HG03135 (cell line): ENCODE measurements around the gene BACE2.
"Not testable (repeated sequence)": the region's sequence is repeated elsewhere in the genome, so short reads cannot be mapped to it uniquely, and the experiment has no call there.

Source experiments
- ATAC-seq: cut with Tn5 transposase; IDR thresholded peaks from one replicate; pipeline ENCODE4 v1.9.1; 2021; ENCODE audit warnings: mild to moderate bottlenecking, moderate library complexity; ENCODE audit not compliant: unreplicated experiment

Gene BACE2

DNA sequence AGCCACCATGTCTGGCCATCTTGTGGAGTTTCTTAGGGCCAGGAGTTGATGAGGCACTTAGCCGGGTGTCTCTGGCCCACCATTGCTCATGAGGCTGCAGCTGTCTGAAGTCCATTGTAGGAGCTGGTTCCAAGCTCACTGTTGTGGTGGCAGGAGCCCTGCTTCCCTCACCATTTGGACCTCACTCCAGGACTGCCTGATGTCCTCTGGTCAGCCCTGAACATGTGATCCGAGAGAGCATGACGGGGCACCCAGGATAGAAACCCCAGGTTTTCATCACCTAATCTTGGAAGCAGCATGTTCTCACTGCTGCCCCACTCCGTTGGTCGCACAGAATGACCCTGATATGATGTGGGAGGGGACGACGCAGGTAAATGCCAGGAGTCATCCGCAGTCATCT lies 92.5 kb downstream of the BACE2 start:
- no peak for ATAC-seq

GRCh38 chr21:41267346-41267745 lies 99.4 kb downstream of the BACE2 start:
- ATAC-seq: no peak

- ATAC-seq: no peak
Measured at GRCh38 chr21:41269535-41269934, 101.6 kb downstream of the BACE2 start.

DNA sequence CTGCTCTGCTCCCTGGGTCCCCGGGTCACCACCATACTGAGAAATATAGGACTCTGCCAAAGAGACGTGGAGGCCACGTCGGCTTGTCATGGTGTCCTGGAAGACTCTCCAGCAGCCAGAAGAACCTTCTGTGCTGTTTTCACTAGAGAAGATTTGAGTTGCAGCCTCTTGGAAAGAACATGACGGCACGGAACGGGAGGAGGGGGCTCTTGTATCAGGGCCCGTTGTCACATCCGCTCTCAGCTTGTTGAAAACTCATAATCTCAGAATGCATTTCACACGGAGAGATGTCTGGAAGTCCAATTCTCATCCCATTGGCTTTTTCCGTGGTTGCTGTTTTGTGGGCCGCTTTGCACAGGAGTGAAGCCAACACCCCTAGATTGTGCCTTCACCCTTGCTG lies 109.2 kb downstream of the BACE2 start:
- ATAC-seq: no peak

- ATAC-seq: no peak
Measured at GRCh38 chr21:41277846-41278245, 109.9 kb downstream of the BACE2 start.

DNA sequence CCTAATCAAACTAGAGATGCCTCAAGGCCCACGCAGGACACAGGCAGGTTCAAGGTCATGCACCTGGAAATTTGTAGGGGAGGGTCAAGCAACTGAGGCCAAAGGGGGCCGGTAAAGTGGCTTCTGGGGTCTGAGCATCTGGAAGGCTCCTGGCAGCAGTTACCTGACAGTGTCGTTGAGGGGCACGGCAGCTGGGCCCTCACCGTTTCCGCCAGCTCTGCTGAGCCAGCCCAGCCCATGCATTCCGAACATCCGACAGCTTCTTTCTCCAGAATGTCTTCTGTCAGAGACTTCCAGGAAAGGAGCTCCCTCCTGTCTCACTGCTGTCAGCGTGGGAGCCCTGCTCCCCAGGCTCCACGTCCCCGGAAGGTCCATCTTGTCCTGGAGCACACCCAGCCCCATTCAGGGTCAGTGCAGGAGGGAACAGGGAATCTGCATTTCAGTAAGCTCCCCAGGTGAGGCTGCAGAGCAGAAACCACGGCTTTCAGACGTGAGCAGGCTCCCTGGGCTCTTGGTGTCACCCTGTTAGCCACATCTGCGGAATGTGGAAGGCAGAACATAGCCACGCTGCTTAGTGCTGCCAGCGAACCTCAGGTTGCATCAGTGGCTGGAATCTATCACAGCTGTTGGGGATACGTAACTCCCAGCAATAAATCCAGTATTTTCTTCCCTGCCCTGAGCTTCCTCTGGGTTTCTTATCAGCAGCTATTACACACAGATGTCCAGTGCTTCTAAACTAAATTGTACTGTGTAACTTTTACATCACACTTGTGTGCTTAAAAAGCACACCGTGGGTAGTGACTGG lies 112.4 kb downstream of the BACE2 start:
- no peak for ATAC-seq

GRCh38 chr21:41282412-41282811 lies 114.5 kb downstream of the BACE2 start:
- no peak for ATAC-seq

GRCh38 chr21:41283211-41283818 lies 115.4 kb downstream of the BACE2 start:
- no peak for ATAC-seq

GRCh38 chr21:41289431-41289830 lies 121.5 kb downstream of the BACE2 start:
- no peak for ATAC-seq

DNA sequence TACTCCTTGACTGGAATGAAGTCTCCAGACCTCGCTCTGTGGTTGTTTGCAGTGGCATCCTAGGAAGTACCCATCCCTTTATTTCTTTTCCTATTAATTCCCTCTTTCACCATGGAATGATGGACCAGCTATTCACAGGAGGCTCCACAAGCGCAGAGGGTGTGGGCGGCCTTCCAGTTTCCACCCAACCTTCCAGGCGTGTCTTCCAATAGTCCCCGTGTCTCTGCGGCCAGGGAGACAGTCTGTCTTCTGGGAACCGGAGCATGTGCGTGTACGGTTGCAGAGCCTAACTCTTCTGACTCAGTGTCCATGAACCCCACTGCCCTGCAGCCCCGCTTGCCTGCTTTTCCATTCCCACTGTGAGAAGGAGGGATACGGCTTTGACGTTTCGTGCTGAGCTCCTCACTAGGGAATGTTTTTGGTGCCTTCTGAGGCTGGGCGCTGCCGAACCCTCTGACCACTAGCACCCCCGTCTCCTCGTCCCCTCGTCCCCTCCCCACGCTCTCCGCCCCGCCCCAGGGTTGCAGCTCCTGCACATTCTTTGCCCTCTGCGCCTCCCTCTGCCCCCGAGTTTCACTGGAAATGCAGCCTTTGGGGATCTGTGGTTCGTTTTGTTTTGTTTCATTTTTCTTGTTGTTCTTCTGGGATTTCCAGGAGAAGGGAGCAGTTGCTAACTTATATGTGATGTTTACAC lies 122.3 kb downstream of the BACE2 start:
- ATAC-seq: no peak

DNA sequence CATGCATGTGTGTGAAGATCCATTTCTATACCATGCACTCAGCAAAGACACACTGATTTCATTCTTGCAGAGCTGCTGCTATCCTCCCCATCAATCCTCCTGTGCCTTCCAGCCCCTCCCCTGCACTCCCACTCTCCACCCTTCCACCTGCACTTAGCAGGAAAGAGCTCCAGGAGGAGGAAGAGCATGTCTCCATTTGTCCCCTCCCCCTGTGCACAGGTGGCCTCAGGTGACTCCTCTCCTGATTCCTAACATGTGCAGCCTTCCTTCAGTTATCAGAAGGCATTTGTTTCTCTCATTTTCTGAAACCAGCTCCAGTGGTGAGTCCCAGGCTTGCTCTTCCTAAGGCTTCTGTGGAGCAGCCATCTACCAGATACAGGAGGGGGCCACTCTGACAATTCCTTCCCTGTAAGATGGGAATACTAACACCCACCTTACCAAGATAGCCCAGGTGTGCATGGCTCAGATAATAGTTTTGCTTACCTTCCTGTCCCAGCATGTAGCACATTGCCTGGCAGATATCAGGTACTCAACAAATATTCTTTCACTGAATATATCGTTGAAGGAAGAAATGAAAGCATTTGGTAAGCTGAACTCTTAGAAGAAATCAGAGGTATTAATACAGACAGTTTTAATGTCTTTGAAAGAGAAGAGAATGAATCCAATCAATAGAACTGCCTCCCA lies 126.7 kb downstream of the BACE2 start:
- no peak for ATAC-seq

DNA sequence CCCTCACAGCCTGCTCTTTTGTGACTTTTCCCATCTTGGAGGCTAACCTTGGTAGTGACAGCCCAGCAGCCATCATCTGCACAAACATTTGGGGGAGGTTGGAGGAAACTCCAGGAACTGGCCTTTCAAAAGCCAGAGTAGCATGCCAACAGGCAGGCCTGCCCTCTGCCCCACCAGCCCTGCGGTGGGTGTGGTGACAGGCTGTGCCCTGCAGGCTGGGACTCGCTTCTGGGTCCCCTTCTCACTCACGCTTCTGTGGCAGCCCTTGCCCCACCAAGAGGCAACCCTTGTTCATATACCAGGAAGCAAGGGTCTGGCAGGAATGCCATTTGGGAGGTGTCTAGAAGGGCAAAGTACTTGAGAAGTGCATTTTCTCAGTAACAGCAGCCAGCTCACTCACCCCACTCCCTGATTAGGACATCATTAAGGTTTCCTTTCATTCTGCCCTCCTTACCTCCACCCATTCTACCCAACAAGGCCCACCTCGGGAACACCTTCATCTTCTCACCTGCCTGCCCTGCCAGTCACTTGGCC lies 127.8 kb downstream of the BACE2 start:
- ATAC-seq: no peak

- ATAC-seq: no peak
Measured at GRCh38 chr21:41302976-41303375, 135.0 kb downstream of the BACE2 start.

GRCh38 chr21:41304068-41304720 lies 136.2 kb downstream of the BACE2 start:
- no peak for ATAC-seq

- ATAC-seq: no peak
Measured at GRCh38 chr21:41307219-41307618, 139.3 kb downstream of the BACE2 start.

DNA sequence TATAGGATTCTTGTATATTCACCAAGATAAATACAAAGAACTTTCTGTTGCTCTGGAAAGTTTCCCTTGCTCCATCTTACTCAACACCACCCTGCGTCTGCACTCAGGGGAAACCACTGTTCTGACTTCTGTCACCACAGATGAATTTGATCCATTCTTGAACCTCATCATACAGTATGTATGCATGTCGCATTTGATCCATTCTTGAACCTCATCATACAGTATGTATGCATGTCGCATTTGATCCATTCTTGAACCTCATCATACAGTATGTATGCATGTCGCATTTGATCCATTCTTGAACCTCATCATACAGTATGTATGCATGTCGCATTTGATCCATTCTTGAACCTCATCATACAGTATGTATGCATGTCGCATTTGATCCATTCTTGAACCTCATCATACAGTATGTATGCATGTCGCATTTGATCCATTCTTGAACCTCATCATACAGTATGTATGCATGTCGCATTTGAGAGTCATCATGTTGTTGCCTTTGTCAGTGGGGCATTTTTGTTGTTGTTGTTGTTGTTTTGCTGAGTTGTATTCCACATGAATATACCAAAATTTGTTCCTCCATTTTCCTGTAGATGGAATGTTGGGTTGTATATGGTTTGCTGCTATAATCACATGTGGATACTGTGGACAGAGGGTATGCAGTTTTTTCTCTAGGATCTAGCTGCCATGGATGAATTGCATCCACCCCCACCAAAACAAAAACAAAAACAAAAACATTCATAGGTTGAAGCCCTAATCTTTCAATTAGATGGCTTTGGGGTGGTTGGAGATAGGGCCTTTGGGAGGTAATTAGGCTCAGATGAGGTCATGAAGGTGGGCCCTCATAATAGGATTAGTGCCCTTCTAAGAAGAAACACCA lies 145.6 kb downstream of the BACE2 start:
- not testable (repeated sequence) for ATAC-seq

GRCh38 chr21:41315726-41316125 lies 147.8 kb downstream of the BACE2 start:
- no peak for ATAC-seq

DNA sequence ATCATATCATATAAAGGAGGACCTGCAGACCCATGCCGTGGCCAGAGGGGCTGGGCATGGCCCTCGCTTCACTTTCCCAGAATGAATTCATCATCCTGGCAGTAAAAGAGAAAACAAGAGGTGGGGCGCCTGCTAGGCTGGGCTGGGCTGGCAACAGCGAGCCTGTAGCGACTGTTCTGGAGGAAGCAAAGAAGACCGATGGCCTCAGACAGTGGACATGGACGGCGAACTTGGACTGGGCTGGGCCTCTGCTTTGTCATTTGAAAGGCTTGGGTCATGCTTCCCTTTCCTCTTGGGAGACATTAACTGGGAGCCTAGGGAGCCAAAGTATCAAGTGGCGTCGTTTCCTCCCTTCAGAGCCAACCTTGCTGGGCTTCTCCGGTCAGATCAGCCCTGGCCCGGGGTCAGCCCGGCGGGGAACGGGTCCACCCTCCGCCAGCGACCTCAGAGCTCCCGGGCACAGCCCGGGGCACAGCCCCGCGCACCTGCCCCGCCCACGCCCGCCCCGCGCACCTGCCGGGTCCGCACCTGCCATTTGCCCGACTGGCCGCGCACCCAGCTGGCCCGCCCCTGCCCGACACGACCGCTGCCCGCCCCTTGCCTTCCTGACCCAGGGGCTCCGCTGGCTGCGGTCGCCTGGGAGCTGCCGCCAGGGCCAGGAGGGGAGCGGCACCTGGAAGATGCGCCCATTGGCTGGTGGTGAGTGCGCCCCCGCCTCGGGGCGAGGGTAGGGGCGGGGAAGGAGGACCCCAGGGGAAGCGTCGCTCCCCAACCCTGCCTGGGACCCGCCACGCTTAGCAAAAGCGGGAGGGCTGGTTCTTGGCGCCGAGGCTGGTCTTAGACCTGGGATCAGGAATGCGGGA lies 148.5 kb downstream of the BACE2 start, which contains the start of gene FAM3B:
FAM3B (plus strand) TSS at position 602 of the 863 bp plus-strand sequence; CDS start at position 681, 79 bp downstream.
- no peak for ATAC-seq

DNA sequence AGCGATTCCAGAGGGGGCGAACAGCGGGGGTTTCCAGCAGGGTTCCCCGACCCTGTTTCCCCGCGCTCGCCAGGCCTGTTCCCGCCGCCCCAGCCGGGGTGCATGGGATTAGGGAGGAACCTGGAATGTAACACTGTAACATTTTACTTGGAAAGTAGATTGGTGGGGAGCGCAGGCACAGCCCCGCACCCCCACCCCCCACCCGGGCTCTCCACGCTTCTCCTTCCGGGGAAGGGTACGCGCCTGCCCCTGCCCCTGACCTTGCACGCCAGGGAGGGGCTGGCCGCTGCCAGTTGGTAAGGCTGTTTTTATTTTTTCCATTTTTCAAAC lies 149.1 kb downstream of the BACE2 start:
- no peak for ATAC-seq
